KG1 (cell line): ENCODE measurements around the gene KRT36.

Experiments
- DNase-seq: peaks from one replicate; lab custom pipeline; 2025; lab: John Stamatoyannopoulos, UW

The KRT36 gene

GRCh38 chr17:41476866-41477815 lies 12.6 kb downstream of the KRT36 start:
- no peak for DNase-seq

GRCh38 chr17:41475421-41475820 lies 14.3 kb downstream of the KRT36 start:
- no peak for DNase-seq

DNA sequence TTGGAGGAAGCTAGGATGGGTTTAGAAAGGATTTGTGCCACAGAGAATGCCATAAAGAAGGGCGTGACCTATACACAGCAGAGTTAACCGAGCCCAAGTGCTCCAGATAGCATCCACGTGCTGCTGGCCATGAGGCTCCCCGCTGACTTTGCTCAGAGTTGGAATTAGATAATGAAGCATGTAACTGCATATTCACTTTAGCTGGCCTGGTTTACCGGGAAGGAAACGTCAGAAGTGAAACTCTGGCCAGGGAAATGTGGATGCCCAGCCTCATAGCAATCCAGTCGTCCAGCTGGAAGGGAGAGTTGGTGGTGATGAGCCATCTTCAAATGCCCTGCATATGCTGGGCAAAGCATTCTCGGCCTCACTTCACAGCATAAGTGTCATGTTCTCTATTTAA lies 14.8 kb downstream of the KRT36 start:
- DNase-seq = no peak

- no peak for DNase-seq
Observed at GRCh38 chr17:41468346-41468745, 21.4 kb downstream of the KRT36 start.

DNA sequence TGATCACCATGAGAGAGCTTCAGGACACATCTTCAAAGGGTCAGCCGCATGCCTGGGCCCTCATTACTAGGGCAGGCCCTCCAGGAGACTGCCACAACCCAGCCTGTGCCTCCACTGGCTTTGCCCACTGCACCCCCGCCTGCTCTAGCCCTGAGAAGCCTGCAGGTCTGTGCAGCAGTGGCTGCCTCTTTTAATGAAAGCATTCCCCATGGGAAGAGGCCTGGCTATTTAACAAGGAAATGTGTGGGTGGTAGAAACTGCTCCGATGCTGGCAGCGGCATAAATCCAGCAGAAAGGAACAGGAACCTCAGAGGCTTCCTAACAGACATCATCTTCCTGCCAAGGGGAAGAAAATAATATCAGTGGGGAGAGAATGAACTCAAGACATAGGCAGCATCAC lies 22.1 kb downstream of the KRT36 start:
- no peak for DNase-seq

- DNase-seq = no peak
Observed at GRCh38 chr17:41466988-41467387, 22.7 kb downstream of the KRT36 start, which contains the start of gene KRT32. Gene KRT32 (minus strand): TSS chr17:41467386. CDS start chr17:41467325, 61 bp downstream.

DNA sequence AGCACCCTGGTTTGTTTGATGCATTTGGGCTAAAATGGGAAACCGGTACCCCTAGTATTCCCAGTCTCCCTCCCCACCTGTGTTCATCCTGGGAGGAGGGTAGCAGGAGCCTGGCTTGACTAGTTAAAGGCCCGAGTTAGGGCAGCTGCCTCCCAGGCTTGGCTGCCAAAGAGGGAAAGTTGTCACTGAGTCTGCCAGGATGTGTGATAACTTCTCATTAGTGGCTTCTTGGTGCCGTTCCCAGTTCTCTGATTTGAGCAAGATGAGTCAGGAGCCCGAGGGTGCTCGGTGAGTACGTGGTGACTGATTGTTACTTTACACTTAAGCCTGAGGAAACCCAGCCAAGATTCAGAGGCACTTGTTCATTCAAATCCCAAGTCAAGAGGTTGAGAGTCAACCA lies 25.0 kb downstream of the KRT36 start:
- DNase-seq = no peak

GRCh38 chr17:41464173-41464572 lies 25.5 kb downstream of the KRT36 start:
- DNase-seq = no peak

- no peak for DNase-seq
Observed at GRCh38 chr17:41463746-41464145, 26.0 kb downstream of the KRT36 start.

- no peak for DNase-seq
Observed at GRCh38 chr17:41462705-41463104, 27.0 kb downstream of the KRT36 start.

DNA sequence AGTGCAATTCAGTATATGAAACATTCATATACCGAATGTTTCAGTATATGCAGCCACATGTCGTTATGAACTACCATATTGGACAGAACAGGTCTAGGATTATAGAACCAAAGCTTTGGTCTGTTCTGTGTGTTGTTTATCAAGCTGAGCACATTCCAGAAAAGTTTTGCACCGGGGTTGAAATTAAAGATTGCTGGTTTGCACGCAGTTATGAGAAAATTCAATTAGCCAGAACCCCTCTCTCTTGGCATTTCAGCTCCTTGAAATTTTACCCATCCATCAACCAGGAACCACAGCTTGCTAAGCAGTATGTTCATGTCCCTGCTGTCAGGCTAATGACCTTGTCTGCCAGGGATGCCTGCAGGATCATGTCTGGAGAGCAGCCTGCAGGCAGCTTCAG lies 32.0 kb downstream of the KRT36 start:
- DNase-seq = no peak

DNA sequence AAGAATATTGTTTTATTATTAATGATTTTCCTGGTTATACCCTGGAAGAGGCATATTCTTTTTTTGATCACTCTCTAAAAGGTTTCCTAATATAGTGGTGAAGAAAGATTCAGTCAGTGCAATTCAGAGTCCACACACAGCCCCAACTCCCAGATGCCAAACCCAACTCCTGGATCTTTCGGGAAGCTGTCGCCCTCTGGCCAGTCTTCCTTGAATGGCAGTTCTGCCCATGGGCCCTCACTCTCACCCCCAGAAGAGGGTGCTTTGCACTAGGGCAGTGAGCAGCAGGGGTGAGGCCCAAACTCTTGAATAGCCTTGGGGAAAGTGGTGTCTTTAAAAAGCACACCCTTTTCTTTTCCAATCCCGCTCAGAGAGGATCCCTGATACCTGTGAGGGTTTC lies 33.5 kb downstream of the KRT36 start:
- DNase-seq = no peak

- no peak for DNase-seq
Observed at GRCh38 chr17:41455236-41455635, 34.5 kb downstream of the KRT36 start.

- DNase-seq = no peak
Observed at GRCh38 chr17:41453066-41453465, 36.6 kb downstream of the KRT36 start.

DNA sequence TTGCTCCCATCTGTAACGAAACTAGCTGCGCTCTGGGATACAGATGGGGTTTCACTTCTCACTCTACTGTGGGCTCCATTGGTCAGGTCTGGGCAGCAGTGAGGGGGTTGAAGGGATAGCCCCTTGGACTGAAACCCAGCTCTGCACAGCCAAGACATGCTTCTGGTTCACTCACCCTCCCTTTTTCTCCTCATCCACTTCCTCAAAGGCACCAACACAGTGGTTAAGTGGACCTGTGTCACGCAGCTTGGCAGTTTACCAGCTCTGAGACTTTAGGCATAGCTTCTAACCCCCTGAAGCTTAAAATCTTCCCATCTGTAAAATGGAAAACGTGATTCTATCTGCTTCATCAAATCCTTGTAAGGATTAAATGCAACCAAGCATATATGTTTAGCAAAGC lies 37.4 kb downstream of the KRT36 start:
- no peak for DNase-seq

DNA sequence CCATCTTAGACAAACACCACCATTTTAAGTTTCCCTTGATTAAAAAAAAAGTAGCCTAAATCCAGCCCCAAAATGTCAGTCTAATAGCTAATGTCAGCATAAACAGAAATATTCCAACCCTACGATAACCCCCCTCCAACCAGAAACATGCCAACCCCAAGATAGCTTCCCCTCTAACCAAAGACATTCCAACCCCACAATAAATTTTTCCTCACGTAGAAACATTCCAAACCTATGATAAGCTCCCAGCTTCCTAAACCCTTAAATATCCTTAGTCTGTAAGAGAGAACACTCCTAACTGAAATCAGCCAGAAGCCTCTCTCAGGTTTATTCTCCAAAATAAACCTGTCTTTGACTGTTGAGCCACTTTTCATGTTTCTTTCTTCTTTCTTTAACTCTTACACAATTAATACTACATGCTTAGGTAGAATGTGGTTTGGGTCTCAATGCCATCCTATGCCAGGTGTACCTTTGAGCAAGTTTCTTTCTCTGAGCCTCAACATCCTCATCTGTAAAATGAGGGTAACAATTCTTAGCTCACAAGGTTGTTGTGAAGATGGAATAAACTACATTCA lies 38.5 kb downstream of the KRT36 start:
- no peak for DNase-seq

DNA sequence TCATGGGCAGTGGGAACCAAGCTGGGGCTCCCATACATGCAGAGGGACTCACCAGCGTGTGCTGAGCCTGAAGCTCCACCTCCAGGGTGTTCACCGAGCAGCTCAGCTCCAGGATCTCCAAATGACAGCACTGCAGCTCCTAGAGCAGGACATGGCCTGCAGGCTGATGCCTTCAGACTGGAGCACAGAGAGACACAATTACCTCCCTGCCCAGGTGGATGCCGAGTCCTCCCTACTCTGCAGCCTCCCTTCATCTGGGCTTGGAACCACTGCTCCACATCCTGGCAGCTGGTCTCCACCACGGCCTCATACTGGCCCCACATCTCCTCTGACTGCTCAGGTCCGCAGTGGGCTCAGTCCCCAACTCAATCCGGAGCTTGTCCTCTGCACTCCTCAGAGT lies 40.7 kb downstream of the KRT36 start:
- DNase-seq = no peak

GRCh38 chr17:41448506-41448905 lies 41.2 kb downstream of the KRT36 start:
- DNase-seq = no peak

GRCh38 chr17:41446806-41447205 lies 42.9 kb downstream of the KRT36 start:
- DNase-seq = no peak

DNA sequence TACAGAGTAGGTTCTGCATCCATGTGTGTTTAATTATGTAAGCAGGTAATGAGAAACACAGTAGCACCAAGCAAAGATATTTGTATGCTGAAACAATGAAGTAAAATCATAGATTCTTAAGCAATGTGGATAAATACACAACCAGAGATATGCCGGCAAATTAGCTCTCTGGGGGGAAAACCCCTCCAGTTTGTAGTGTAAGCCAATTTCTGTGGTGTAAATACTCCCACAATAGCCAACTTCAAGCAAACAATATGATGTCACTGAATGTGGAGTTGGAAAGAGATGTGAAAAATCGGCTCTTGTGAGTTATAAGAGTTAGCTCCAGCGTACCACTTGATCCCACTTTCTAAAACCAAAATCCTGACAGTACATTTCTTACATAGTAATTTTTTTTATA lies 45.1 kb downstream of the KRT36 start:
- no peak for DNase-seq

DNA sequence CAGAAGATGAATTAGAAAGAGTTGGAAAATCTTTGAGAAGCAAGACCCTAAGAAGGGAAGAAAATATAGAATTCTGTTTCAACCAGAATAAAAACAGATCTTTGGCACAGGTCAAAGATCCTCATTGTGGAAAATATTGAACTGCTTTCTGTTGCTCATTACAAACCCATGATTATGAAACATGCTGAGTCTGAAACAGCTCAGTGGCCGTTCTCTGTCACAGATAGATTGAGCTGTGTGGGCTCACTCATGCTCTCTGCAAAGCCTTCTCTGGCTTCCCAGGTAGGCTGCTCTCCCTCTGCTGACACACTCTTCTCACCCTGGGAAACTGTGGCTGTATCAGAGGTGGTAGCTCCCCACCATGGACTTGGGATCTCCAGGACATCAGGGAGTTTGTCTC lies 45.5 kb downstream of the KRT36 start:
- DNase-seq = no peak

DNA sequence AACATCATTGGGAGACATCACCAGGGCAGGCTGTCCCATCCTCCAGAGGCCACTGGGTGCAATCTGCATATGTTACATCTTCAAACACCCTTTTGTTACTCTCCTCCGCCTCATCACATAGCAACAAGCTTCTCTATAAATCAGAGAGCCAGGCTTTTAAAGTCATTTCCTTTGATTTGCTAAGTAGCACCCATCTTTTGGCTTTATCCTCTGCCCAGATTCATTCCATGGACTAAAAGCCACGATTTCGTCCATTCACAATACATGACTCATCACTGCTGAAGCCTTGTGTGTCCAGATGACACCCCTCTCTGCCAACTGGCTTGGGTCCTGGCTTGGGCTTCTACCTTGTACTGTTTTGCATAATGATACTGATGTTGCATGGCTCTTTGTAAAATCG lies 47.0 kb downstream of the KRT36 start:
- no peak for DNase-seq

- DNase-seq = no peak
Observed at GRCh38 chr17:41440531-41441033, 49.1 kb downstream of the KRT36 start, which contains the start of gene KRT38. Gene KRT38 (minus strand): TSS chr17:41440983. CDS start chr17:41440921, 62 bp downstream.
